Suppressor macrophage treated with lipopolysaccharide for 1 hour (primary cell): ENCODE data around the gene KRTAP10-10.
"Not testable (repeated sequence)": the region's sequence is repeated elsewhere in the genome, so short reads cannot be mapped to it uniquely, and the experiment has no call there.

Experiments
- DNase-seq, 3 donors: peaks; one replicate each; pipeline ENCODE4 v3.0.0-alpha.2; 2020 to 2022

KRTAP10-10 gene

DNA sequence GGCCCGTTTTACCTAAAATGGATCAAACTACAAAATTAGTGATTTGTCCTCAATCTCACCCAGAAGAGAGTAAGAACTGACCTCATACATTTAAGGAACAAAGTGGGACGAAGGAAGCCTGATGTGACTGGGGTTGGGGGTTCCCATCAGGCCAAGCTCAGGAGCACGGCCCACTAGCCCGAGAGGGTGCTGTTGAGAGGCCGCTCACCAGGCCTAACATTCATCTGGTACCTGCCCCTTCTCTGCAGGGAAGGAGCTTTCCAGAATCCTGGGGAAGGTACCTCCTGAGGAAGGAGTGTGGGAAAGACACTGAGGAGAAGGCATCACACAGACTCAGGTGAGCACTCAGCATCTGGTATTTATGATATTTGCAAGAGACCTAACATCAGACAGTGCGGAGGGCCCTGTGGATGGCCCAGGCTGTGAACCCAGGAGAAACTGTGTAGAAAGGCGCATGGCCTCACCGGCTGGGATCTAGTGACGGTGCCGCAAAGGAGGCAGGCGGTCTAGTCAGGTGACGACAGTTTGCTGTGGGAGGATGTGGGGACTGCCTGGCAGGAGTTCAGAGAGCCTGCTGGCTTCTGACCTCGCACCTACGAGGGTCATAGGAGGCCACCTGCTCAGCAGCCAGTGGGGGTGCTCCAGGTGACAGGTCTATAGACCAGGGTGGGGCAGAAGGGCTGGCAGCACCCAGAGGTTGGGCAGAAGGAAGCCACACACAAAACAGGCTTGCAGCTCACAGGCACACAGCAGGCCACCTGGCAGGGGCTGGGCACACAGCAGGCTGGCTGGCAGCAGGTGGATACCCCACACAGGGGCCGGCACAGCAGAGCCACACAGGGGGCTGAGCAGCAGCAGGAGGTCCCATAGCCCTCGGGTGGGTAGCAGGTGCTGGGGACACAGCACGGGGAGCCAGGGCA, 16.8 kb downstream of the KRTAP10-10 start:
- no peak for DNase-seq

DNA sequence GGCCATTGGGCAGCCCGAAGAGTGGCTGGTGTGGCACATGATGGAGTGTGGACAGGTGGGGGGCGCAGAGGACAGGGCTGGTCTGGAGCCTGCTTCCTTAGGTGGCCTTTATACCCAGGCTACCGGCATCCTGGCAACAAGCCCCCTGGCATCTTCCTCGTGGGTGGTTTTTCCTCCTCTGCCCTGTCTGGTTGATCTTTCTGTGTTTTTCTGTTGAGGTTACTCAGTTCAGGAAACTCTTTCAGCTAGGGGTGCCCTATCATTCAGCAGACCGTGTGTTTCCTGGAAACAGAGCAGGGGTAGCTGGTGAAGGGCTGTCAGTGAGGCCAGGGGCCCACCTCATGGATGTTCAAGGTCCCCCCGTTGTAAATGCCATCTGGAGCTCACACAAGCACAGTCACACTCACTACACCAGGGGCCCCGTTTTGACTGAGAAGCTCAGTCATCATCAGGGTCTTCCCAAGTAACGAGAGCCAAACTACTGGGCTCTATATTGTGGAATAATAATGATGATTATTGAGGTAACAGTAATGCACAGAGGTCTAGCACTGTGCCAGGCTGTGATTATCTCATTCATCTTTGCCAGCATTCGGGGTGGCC, 17.5 kb downstream of the KRTAP10-10 start, which contains the start of gene KRTAP12-4:
TSS of gene KRTAP12-4 (minus strand) at position 84 of the 600 bp plus-strand sequence. CDS start at position 39, 45 bp downstream.
- no peak for DNase-seq

DNA sequence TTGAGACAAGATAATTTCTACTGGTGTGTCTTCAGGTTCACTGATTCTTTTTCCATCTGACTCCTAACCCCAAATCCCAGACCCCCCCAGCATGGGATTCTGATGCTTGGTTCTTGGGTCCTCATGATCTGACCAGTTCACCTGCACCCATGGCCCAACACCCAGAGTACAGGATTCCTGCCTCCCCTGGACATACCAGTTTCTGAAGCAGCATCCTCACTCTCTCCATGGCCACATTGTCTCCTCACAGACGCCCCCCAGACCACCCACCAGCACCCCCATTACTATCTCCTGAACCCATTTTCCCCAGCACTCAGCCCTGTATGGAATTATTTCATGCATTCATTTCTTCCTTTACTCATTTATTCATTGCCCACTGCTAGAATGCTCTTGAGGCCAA, 19.7 kb downstream of the KRTAP10-10 start:
- DNase-seq, result no peak

DNA sequence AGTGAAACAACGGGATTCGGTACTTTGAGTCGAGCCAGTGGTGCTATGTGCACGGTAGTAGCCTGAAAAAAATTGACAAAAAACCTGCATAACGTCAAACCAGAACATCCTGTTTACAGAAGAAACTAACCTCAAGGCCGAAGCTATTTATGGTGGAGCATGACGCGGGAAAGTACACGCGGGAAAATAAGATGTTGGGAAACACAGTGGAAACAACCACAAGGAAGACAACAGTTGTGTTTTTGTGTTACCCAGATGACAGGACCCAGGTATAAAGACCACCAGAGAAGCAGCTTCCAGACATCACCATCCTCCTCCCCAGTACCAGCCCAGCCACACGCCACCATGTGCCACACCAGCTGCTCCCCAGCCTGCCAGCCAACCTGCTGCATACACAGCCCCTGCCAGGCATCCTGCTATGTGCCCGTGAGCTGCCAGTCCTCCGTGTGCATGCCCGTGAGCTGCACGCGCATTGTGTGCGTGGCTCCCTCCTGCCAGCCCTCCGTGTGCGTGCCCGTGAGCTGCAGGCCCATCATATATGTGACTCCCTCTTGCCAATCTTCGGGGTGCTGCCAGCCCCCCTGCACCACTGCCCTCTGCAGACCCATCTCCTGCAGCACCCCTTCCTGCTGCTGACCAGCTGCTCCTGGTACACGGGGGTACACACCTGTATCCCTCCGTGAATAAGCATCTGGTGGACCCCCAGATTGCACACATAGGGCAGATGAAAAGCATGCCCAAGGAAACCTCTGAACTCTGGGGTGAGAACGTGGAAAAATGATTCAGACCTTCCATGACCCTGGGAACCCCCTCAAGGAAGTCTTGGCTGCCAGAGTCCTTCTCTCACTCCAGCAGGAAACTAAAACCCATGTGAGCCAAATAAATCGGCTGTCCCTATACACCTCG, 20.7 kb downstream of the KRTAP10-10 start, which contains the start of gene KRTAP12-3:
TSS of gene KRTAP12-3 (plus strand) at position 298 of the 906 bp plus-strand sequence. CDS start at position 346, 48 bp downstream.
- DNase-seq, result no peak

DNA sequence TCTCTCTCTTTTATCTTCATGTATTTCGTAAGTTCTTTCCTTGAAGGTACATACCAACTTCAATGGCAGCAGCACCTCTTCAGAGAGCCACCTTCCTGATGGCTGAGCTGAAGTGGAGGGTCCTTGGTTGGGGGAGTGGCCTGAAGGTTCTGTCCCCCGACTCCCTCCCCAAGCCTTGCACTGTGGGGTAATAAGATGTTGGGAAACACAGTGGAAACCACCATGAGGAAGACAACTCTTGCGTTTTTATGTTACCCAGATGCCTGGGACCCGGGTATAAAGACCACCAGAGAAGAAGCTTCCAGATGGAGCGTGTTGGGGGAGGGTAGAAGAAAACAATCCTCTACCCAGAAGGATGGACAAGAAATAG, 21.4 kb downstream of the KRTAP10-10 start:
- DNase-seq, result no peak

DNA sequence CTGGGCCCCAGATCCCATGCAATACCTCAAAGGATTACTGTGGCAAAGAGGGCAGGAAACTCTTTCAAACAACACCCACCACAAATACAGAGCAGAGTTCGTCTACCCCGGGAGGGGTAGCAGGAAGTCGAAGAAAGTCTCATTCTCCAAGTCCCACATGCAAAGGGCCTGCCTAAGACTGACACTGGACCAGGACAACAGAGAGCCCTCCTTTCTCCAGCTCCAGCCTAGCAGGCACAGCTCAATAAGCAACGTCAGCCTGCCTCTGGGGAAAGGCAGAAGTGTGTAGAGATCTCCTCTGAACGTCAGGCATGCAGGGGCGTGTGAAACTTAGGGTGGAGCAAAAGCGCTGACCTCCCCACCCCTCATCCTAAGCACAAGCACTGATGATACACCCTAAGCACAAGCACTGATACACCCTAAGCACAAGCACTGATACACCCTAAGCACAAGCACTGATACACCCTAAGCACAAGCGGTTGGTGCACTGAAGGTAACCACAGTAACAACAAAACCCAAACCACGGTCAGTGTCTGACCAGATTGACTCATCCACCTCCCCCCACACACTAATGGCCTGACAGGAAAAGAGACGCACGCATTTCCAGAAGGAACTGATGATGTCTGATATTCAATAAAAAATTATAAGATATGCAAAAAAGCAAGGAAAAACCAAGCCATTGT, 21.9 kb downstream of the KRTAP10-10 start:
- no peak for DNase-seq

DNA sequence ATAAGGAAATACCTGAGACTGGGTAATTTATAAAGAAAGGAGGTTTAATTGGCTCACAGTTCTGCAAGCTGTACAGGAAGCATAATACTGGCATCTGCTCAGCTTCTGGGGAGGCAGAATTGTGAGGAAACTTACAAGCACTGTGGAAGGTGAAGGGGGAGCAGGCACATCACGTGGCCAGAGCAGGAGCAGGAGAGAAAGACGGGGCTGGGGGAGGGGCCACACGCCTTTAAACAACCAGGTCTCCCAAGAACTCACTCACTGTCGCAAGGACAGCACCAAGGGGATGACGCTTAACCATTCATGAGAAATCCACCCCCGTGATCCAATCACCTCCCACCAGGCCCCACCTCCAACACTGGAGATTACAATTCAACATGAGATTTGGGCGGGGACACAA, 24.4 kb downstream of the KRTAP10-10 start:
- not testable (repeated sequence) for DNase-seq

DNA sequence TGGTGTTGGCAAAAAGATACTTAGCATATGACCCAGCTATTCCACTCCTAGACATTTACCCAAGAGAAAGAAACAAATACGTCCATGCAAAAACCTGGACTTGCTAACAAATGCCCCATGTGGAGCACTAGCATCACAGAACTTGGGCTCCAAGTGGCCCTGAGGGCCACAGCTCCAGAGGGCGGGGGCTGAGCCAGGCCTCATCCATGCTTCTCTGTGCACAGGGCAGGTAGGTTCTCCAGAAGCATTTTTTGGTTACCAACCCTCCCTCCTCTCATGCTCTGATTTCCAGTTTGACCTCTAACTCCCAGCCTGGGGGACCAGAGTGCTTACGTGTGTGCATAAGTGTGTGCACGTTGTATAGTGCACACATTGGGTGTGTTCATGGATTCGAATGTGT, 27.5 kb downstream of the KRTAP10-10 start:
- DNase-seq, result no peak

DNA sequence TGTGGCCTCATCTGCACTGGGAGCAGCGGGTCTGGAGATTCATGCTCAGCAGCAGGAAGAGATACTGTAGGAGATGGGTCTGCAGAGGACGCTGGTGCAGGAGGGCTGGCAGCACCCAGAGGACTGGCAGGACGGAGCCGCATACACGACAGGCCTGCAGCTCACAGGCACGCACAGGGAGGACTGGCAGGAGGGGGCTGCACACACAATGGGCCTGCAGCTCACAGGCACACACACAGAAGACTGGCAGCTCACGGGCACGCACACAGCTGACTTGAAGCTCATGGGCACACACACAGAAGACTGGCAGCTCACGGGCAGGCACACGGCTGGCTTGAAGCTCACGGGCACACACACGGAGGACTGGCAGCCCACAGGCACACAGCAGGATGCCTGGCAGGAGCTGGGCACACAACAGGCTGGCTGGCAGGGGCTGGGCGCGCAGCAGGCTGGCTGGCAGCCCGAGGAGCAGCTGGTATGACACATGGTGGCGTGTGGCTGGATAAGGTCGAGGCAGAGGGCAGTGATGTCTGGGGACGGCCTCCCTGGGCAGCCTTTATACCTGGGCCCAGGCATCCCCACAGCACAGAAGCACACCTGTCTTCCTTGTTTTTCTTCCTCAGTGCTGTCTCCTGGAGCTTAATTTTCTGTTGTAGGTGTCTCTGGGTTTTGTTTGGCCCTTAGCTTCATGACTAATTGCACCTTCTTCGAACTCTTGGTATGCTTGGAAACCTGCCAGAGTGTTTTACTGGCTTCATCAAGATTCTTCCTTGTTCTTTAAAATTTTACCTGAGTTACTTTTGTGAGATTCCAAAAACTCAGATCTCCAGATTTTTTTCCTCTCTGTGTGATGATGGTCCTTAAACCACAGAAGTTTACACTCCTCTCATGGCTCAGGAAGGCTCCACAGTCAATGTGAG, 29.5 kb downstream of the KRTAP10-10 start, which contains the start of gene KRTAP12-2:
TSS of gene KRTAP12-2 (minus strand) at position 527 of the 920 bp plus-strand sequence. CDS start at position 486, 41 bp downstream.
- DNase-seq, result no peak

DNA sequence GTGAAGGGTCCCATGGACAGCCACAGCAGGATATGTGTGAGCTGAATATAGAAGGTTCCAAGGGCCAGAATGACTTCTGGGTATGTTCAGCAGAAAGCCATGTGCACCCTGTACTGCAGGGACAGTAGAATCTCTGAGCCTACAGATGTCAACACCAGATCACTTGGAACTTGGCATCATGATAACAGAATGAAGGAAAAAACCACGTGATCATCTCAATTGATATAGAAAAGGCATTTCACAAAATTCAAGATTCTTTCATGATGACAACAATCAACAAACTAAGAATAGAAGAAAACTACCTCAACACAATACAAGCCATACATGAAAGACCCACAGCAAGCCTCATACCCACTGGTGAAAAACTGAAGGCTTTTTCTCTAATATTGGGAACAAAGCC, 30.5 kb downstream of the KRTAP10-10 start:
- no peak for DNase-seq

DNA sequence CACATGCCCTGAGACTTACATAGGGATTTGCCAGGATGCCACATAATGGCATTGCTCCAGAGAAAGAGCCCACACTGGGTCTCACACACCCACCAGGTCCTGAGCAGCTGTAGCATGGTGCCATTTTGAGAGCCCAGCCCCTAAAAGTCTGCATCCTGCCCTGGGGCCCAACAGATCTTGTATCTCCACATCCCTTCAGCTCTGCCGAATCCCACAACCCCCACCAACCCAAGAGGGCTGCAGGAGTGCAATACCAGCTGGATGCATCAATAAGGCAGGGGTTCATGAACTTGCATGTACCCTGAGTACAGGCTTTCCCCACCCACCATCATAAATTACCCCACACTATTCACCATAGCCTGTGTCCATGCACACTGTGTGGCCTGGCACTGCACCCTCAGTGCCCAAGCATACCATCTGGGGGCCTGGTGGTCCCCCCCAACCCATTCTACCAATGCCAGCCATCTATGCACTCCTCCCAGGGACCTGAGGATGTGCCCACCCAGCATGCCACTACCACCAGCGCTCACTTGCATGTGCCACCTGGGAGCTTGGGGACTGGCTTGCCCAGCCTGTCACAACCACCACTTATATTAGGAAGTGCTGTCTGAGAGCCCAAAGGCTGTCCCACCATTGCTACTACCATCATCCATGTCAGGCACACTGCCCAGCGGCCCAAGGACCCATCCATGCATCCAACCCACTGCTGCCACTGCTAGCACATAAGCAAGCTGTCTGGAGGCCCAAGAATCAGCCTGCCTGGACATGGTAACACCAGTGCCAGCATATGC, 33.7 kb downstream of the KRTAP10-10 start:
- DNase-seq, result no peak

DNA sequence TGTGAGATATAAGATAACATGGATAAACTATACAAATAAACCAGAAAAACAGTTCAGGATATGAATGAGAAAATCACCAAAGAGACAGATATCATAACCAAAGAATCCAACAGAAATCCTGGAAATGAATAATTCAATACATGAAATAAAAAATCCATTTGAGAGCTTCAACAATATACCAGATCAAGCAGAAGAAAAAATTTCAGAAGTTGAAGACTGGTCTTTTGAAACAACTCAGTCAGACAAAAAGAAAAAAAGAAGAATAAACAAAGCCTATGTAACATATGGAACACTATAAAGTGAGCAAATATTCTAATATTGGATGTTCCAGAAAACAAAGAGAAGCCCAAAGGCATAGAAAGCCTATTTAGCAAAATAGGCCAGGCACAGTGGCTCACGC, 34.8 kb downstream of the KRTAP10-10 start:
- DNase-seq, result no peak

DNA sequence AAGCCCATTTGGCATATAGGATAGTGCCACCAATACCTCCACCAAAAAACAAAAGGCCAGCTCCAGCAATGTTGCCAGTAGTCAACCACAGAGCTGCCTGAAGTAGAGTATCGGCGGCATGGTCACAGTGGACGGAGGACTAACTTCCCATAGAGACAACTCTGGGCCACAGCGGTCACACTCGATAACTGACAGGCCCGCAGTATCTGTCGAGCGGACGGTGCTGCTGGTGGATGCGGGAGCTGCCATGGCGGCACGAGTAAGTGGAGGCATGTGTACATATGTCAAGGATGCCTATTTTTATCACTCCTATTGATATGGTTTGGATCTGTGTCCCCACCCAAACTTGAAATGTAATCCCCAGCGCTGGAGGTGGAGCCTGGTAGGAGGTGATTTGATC, 40.7 kb downstream of the KRTAP10-10 start:
- no peak for DNase-seq

DNA sequence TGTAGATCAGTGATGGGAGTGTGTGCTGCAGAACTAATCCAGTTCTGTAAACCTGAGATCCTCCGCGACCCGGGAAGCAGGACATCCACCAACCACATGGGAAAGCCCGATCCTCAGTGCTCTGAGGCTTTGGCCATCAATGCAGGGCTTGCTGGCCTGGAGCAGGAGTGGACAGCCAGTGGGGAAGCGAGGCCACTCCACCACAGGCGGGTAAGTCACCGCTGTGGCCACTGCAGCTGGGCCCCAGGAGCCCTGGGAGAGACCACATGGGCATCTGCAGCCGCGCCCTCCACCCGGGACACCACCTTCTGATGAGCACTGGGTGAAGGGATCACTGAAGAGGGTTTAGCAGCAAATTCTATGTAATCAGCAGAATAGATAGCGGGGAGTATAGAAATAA, 44.0 kb downstream of the KRTAP10-10 start:
- DNase-seq, result no peak

DNA sequence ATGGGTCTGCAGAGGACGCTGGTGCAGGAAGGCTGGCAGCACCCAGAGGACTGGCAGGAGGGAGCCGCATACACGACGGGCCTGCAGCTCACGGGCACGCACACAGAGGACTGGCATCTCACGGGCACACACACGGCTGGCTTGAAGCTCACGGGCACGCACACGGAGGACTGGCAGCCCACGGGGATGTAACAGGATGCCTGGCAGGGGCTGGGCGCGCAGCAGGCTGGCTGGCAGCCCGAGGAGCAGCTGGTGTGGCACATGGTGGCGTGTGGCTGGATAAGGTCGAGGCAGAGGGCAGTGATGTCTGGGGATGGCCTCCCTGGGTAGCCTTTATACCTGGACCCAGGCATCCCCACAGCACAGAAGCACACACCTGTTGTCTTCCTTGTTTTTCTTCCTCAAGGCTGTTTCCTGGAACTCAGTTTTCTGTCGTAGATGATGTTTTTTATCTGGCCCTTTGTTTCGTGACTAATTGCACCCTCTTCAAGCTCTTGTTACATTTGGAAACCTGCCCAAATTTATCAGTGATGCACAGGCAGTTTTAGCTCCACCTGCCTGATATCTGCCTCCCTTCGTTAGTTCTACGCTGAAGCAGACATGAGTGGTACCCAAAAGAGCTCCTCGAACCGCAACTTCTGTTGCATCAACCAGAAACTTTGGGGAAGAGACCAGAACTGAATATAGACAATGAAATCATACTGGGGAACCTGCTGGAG, 44.9 kb downstream of the KRTAP10-10 start, which contains the start of gene KRTAP12-1:
TSS of gene KRTAP12-1 (minus strand) at position 303 of the 719 bp plus-strand sequence. CDS start at position 263, 40 bp downstream.
- no peak for DNase-seq

DNA sequence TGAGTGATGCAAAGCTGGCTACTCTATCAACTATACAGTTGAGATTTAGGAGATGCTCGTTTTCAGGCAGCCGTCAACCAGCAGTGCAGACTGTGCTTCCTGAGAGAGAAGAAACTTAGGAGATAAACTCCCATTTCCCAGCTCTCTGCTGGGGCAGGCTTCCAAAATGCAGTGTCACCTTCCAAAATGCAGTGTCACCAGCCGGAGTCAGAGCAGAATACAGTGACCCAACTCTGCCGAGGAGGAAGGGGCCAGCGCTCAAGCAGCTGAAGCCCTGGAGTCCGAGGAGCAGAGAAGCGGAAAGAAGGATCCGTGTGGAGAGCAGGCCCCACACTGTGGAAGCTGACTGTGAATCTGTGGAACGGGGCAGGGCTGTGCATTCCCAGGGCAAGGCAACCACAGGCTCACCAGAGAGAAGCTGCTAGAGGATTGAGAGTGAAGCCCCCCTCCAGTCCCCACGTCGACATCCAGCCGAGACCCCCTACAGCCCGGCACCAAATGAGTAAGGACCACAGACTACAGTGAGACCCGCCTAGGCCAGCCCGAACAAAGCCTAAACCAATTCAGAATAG, 45.5 kb downstream of the KRTAP10-10 start:
- DNase-seq, result no peak

DNA sequence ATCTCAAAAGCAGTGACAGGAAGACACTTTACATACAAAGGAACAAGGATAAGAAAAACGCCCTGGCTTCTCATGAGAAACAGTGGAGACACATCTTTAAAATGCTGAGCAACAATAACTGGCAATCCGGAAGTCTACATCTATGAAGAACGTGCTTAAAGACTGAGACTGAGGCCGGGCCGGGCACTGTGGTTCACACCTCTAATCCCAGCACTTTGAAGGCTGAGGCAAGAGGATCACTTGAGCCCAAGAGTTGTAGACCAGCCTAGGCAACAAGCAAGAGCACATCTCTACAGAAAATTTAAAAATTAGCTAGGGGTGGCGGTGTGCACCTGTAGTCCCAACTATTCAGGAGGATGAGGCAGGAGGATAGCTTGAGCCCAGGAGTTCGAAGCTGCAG, 46.9 kb downstream of the KRTAP10-10 start:
- no peak for DNase-seq

DNA sequence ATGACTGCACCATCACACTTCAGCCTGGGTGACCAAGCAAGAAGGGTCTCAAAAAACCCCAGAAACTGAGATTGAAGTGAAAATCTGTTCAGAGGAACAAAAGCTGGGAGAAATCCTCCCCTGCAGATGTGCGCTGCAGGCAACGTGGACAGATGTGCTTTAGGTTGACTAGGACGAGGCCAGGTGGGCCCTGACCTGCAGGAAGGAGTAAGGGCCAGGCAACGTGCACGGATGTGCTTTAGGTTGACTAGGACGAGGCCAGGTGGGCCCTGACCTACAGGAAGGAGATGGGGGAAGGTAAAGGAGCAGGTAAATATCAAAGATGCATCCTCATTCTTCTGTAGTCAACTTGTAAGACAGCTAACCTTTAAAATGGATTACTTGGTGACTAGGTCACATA, 47.3 kb downstream of the KRTAP10-10 start:
- no peak for DNase-seq

DNA sequence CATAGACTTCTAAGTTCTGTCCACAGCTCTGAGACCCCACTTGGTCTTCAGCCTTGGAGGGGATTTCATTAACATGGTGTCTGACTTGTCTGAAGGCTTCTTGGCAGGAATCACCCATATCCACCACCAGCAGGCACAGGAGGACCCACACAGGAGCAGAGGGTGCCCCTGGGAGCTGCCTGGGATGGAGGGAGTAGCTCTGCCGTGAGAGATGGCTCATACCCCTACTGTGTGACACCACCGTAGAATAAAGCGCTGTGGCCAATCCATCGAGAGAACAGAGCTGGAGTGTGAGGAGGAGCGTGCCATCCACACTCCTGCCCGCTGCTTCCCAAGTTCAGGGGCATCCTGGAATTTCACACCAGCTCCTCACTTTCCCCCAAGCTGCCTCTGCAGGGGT, 47.9 kb downstream of the KRTAP10-10 start:
- DNase-seq, result not testable (repeated sequence)
